CMK (cell line): ENCODE results near the gene MYH14.
"Not testable (repeated sequence)": the region's sequence is repeated elsewhere in the genome, so short reads cannot be mapped to it uniquely, and the experiment has no call there.

Source experiments
- DNase-seq: peaks from one replicate; pipeline ENCODE4 v3.0.0-alpha.2; 2010; ENCODE audit warnings: low read depth

MYH14 gene

DNA sequence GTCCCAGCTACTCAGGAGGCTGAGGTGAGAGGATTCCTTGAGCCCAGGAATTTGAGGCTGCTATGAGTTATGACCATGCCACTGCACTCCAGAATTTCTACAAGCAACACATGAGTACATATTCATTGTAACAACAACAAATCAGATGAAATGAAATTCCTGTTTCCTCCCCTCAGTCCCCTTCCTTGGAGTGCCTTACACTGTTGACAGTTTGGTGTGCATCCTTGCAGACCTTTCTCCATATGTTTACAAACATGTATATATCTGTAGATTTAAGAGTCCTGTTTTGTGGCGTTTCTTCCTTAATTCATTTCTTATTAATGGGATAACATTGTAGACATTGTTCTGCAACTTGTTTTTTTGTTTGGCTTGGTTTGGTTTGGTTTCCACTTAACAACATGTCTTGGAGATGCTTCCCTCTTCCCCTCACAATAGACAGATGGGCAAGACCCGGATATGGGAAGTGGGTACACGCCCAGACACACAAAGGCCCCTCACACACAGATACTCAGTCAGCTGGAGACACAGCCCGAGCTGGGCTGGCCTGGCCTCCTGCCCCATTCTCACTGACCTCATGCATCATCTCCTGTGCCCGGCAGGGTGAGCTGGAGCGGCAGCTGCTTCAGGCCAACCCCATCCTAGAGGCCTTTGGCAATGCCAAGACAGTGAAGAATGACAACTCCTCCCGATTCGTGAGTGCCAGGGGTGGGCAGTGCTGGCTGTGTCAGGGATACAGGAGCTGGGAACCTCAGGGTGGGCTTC lies 21.7 kb downstream of the MYH14 start:
- DNase-seq, result no peak

DNA sequence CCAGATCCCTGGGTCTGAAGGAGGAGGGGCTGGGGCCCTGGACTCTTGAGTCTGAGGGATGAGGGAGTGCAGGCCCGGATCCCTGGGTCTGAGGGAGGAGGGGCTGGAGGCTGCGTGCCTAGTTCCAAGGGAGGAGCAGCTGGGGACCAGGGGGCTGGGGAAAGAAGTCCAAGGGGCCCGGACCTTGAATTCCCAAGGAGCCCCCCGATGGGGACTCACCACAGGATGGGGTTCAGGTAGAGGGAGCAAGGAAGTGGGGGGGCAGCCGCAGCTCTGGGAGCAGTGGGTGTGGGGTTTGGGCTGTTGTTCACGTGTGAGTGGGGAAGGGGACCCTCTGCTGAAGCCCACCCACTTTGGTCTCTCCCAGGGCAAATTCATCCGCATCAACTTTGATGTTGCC lies 23.1 kb downstream of the MYH14 start:
- no peak for DNase-seq

DNA sequence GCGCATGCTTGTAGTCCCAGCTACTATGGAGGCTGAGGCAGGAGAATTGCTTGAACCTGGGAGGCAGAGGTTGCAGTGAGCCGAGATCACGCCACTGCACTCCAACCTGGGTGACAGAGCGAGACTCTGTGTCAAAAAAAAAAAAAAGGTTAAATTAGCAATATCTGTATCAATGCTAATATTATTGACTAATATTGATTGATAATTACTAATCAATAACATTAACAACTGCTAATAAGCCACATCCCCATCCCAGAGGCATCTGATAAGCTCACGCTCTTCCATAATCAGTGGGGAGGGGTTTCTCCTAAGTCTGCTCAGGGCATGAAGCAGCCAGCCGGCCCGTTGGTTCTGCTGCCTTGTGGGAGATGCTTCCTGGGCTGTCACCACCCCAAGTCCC lies 24.7 kb downstream of the MYH14 start:
- not testable (repeated sequence) for DNase-seq

DNA sequence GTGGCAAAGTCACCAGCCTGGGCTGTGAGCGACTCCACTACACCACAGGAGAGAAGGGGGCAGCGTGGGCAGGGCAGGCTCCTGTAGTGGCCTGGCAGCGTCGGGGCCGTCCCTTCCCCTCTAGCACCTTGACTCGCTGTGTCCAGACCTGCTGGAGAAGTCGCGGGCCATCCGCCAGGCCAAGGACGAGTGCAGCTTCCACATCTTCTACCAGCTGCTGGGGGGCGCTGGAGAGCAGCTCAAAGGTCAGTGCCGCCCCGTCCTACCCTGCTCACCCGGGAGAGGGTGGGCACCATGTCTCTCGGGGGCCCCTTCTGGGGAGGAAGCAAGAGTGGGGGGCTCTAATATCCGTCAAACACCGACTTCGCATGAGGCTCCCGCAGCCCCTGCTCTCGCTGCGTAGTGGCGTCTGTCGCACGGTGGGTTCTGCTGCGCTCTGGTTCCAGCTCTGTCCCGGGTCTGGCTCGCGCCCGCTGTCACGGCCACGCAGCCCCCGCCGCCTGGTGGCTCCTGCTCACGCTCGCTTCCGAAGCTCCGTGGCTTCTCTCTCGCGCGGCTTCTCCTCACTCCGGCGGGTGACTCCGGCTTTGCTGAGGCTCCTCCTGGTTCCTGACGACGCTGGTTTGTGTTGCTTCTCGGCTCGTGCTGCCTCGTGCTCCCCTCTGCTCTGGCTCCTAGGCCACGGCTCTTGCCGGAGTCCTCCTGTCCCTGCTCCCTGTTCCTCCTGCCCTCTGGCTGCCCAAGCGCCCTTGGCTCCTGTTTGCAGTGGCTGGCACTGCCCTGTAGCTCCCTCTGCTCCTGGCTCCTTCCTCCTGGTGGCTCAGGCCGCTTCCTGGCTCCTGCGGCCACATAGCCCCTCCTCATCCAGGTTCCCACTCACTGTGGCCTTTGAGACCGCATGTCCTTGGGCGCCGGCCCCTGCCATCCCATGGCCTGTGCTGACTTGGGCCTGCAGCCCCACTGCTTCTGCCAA lies 27.2 kb downstream of the MYH14 start:
- no peak for DNase-seq

DNA sequence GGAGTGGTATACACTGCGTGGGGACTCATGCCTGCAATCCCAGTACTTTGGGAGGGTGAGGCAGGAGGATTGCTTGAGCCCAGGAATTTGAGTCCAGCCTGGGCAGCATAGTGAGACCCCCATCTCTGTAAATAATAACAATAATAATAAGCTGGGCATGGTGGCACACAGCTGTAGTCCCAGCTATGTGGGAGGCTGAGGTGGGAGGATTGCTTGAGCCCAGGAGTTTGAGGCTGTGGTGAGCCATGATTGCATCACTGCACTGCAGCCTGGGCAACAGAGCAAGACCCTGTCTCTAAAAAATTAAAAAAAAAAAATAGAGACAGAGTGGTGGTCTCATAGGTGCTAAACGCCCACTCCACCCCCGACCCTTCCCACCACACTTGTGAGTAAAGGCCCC lies 28.0 kb downstream of the MYH14 start:
- DNase-seq, result not testable (repeated sequence)

DNA sequence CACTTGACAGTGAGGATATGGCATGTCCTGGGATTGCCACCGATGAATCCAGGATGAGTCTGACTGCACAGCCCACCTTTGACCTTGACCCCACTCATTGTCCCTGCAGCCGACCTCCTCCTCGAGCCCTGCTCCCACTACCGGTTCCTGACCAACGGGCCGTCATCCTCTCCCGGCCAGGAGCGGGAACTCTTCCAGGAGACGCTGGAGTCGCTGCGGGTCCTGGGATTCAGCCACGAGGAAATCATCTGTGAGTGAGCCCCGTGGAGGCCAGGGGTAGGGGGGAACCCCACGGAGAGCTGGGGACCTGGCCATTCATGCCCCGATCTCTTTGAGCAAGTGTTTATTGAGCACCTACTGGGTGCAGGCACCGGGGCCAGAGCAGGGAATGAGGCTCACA lies 28.4 kb downstream of the MYH14 start:
- DNase-seq, result no peak

DNA sequence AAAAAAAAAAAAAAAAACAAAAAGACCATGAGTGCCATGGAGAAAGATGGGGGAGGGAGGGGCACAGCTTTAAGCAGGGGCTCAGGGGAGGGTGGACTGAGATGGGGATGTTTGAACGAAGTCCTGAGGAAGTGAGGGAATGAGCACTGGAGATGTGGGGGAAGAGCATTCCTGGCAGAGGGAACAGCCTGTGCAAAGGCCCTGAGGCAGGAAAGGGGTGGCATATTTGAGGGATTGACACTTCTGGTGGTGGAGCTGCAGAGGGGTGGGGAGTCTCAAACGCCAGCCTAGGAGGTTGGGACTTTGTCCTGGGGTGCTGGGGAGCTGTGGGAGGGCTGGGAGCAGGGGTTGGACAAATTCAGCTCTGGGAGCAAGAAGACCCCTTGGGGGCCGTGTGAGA lies 29.2 kb downstream of the MYH14 start:
- no peak for DNase-seq

DNA sequence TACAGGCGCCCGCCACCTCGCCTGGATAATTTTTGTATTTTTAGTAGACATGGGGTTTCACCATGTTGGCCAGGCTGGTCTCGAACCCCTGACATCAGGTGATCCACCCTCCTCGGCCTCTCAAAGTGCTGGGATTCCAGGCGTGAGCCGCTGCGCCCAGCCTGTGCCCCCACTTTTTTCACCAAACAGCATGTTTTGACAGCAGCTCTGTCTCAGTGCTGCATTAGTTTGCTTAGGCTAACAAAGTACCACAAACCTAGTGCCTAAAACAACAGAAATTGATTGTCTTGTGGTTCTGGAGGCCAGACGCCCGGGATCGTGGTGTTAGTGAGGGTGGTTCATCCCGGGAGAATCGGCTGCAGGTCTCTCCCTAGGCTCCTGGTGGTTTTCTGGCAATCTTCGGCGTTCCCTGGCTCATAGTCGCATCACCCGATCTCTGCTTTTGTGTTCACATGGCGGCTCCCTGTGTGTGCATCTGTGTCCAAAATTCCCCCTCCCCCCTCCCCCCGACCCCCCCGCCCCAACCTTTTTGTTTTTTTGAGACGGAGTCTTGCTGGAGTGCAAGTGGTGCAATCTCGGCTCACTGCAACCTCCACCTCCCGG lies 30.0 kb downstream of the MYH14 start:
- DNase-seq, result no peak

DNA sequence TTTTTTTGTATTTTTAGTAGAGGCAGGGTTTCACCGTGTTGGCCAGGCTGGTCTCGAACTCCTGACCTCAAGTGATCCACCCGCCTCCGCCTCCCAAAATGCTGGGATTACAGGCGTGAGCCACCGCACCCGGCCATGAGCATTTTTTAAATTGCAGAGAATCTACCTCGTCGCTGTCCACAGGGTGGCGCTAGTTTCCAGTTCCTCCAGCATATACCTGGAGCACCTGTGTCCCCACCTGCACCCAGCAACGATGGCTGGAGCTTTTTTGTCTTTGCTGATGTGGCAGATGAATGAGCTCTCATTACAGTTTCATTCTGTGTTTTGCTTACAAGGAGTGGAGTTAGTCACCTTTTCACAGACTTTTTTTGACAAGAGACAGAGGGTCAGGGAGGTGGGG lies 34.1 kb downstream of the MYH14 start:
- DNase-seq, result not testable (repeated sequence)

DNA sequence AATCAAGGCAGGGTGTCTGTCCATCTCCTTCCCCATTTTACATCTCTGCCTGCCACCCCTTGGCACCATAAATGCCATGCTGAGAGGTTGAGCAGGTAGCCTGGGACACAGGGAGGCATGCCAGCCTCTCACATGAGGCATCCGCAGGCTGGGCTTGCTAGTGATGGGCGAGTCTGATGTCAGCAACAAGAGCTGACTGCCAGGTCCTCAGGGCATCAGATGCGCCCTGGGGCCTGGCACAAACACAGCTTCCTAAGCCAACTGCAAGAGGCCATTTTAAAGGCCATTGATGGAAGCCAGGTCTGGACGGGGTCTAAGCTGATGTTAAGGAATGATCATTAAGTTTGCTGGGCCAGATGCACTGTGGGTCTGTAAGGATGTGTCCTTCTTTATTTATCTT lies 34.6 kb downstream of the MYH14 start:
- no peak for DNase-seq

DNA sequence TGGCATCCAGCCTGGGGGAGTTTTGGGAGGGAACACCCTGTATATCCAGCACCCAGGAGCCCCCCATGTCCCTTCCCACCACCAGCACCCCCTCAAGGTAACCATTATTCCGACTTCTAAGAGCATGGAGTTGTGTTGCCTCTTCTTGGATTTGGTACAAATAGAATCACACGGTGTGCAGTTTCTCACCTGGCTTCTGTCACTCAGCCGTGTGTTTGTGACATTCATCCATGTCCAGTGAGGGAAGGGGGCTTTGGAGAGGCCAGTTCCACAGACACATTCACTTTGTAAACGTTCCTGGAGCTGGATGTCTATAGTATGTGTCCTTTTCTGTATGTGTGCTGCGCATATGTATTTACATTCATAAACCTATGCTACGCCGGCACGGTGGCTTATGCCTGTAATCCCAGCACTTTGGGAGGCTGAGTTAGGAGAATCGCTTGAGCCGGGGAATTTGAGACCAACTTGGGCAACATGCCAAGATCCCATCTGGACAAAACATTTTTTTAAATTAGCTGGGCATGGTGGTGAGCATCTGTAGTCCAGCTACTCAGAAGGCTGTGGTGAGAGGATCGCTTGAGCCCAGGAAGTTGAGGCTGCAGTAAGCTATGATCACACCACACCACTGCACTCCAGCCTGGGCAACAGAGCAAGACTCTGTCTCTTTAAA lies 36.6 kb downstream of the MYH14 start:
- no peak for DNase-seq

DNA sequence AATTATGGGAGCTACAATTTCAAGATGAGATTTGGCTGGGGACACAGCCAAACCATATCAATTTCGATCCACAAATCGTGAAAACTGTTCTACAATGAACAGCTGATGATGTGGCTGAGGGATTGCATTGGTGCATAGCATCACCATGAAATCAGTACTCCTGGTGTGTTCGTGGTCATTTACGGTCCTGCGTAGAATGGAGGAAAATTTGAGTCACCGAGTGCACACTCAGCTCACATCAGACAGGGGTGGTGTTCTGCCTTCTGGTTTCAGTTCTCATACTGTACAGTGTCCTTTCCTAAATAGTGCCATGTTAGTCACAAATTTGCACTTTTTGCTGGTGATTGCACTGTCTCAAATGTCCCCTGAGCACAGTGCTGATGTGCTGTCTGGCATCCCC lies 39.2 kb downstream of the MYH14 start:
- no peak for DNase-seq

DNA sequence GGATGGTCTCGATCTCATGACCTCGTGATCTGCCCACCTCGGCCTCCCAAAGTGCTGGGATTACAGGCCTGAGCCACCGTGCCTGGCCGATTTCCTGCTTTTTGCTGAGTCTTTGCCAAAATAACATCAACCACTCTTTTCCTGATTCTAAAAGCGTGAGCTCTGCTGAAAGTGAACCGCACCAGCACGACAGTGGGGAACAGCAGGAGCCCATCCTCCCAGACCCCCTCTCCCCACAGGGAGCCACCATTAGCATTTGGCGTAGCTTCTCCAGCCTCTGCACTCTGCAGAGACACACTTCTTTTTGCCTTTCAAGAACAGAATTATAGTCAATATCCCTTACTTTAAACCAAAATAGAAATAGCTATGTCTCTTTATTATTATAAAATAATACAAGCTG lies 41.3 kb downstream of the MYH14 start:
- DNase-seq, result no peak

DNA sequence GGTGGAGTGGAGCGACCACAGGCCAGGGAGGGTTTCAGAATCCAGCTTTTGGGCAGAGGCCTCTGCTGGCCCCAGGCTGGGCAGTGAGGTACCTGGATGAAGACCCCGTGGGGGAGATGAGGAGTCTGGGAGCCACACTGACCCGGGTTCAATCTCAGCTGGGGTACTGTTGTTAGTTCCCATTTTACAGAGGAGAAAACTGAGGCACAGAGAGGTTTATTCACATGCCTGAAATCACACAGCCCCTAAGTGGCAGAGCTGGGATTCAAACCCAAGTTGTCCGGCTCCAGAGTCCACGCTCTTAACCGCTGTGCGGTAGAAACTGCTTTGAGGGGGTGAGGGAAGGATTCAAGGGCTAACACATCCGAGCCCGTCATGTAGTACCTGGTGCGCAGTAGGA lies 45.0 kb downstream of the MYH14 start:
- no peak for DNase-seq

DNA sequence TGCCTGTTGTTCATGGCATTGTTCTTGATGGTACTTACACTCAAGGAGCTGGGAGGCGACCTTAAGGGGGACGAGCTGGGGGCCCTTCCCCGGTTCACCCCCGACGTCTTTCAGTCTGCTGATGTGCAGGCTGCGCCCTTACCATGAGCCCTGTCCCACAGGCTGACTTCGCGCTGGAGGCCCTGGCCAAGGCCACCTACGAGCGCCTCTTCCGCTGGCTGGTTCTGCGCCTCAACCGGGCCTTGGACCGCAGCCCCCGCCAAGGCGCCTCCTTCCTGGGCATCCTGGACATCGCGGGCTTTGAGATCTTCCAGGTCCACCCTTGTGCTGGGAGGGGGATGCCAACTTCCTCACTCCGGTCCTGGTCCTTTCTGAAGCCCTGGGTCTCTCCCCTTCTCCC lies 45.4 kb downstream of the MYH14 start:
- no peak for DNase-seq

DNA sequence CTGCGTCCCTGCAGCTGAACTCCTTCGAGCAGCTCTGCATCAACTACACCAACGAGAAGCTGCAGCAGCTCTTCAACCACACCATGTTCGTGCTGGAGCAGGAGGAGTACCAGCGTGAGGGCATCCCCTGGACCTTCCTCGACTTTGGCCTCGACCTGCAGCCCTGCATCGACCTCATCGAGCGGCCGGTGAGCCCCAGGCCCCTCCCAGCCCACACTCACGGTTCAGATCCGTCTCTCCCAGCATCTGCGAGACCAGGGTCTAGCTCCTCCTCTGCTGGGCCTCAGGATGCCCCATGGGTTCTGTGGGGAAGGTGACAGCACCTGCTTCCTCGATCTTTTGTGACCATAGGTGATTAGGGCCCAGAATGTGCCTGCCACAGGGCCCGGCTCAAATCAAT lies 46.2 kb downstream of the MYH14 start:
- no peak for DNase-seq

DNA sequence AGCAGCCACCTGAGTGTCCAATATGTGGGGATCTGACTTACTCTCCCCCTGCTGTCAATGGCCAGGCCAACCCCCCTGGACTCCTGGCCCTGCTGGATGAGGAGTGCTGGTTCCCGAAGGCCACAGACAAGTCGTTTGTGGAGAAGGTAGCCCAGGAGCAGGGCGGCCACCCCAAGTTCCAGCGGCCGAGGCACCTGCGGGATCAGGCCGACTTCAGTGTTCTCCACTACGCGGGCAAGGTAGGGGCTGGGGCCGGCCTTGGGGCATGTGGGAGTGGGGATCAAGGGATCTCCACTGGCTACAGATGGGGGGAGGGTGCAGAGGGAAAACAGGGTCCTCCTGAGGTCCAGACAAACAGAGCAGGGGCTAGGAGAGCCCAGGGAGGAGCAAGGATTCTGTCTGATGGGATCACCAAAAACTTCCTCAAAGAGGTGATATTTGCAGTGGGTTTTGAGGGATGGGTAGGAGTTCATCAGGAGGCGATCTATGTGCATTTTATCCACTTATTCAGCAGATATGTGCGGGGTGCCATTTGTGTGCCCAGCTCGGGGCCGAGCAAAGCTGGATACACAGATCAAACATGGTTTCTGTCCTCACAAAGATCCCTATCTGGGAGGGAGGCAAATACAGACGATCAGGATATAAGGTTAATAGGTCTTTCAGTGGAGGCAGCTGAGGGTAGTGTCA lies 47.2 kb downstream of the MYH14 start:
- no peak for DNase-seq

DNA sequence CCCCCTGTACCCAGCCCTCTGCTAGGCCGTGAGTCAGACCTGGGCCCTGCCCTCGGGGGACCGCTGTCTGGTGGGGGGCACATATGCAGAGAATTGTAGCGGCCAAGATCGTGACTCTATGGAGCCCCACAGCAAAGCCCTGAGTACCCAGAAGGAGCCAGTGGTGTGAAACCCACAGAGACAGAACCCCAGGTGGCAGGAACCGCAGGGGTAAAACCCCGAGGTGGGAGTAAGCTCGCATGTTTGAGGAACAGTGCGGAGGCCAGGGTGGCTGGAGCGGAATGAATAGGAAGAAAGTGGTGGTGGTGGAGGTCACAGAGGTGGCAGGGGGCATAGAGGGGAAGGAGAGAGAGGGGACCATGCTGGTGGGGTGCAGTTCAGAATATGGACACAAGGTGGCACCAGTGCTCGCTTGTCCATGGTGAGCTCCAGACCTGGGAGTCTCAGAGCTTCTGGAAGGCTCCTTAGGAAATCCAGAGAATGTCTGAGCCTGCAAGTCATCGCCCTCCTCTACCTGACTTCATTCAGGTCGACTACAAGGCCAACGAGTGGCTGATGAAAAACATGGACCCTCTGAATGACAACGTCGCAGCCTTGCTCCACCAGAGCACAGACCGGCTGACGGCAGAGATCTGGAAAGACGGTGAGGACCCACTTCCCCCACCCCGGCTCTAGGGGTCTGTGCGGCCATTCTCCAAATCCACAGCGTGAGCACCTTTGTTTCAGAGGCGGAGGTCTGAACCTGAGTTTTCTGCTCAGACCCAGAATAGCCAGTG lies 48.9 kb downstream of the MYH14 start:
- peak; percentile 9 for DNase-seq

DNA sequence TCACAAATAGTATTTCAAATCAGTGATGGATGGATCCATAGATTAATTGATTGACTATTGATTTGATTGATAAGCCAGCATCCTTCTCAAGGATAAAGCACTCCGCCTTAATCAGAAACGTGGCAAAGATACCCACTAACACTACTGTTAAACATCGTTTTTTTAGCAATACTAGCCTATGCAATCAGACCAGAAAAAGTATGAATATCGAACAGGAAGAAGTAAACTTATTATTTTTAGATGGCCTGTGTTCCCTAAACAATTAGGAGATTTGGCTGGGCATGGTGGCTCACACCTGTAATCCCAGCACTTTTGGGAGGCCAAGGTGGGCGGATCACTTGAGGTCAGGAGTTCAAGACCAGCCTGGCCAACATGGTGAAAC lies 49.5 kb downstream of the MYH14 start:
- no peak for DNase-seq

DNA sequence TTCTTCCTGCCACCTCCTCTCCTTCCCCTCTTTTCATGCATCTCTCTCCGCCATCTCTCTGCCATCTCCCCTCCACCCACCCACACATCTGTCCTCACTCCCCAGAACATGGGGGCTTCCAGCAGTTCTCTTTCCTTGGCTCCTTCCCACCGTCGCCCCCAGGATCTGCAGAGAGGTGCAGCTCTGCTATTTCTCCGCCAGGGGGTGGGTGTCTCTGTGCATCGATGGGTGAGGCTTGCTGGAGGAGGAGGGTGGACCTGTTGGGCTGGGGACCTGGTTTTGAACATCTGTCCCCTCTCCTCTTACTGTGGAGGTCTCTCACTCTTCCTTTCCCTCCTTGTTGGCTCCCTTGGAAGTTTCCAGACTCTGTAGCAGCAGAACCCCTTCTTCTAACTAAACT lies 51.7 kb downstream of the MYH14 start:
- no peak for DNase-seq

DNA sequence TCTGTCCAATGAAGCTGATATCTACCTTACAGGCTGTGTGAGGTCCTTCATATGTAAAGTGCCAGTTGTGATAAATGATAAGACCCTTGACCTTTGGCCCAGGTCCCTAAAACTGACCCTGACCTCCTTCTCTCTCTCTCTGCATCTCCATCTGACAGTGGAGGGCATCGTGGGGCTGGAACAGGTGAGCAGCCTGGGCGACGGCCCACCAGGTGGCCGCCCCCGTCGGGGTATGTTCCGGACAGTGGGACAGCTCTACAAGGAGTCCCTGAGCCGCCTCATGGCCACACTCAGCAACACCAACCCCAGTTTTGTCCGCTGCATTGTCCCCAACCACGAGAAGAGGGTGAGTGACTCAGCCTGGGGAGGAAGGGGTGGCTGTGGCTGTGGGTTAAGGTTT lies 53.7 kb downstream of the MYH14 start:
- DNase-seq, result no peak
